Measurements from ENCODE around the gene PRTG. TPM values are rescaled to one million over a fixed set of nuclear protein-coding genes. Genes with fewer than 3 reads are reported as not detected.
A peak's percentile ranks its signal among the peaks of the same experiment; 100 is the strongest.

PRTG gene
- total RNA-seq, 1 donor from 2014 or later = 87.4 TPM

GRCh38 chr15:55628369-55628730 lies 114.6 kb downstream of the PRTG start:
- H3K27ac Mint-ChIP-seq = no peak overlapping the region
- no peak overlapping the region for H3K4me3 Mint-ChIP-seq (ENCODE audit: low read depth)
- peaks cover 30% of the 10 kb centered on the region for H3K36me3 Mint-ChIP-seq (ENCODE audit: insufficient read depth)
- H3K9me3 Mint-ChIP-seq (ENCODE audit: low read depth) = no peaks in the 10 kb centered on the region
- no peak for TF ChIP-seq CTCF (IDR thresholded peaks at IDR 0.05; ENCODE audit: unreplicated experiment)
- H3K27me3 Mint-ChIP-seq = no peaks in the 10 kb centered on the region
- H3K4me1 Mint-ChIP-seq (ENCODE audit: low read depth) = no peaks in the 10 kb centered on the region
- DNase-seq (ENCODE audit: low spot score, unreplicated experiment) = no peak

- Mint-ChIP-seq H3K9me3 (ENCODE audit: low read depth) (no peaks in the 10 kb centered on the region), H3K27me3 (no peaks in the 10 kb centered on the region), H3K36me3 (ENCODE audit: insufficient read depth) (peaks cover 32% of the 10 kb centered on the region), H3K4me1 (ENCODE audit: low read depth) (no peaks in the 10 kb centered on the region), H3K4me3 (ENCODE audit: low read depth) (no peak overlapping the region), H3K27ac (no peak overlapping the region)
- TF ChIP-seq CTCF (IDR thresholded peaks at IDR 0.05; ENCODE audit: unreplicated experiment) = no peak
- DNase-seq (ENCODE audit: low spot score, unreplicated experiment) = no peak
Measured at GRCh38 chr15:55627730-55628368, 115.1 kb downstream of the PRTG start.

- TF ChIP-seq CTCF (IDR thresholded peaks at IDR 0.05; ENCODE audit: unreplicated experiment) = no peak
- Mint-ChIP-seq H3K27ac (peak overlapping the region; percentile 39), H3K36me3 (ENCODE audit: insufficient read depth) (peaks cover 25% of the 10 kb centered on the region), H3K4me3 (ENCODE audit: low read depth) (no peak overlapping the region), H3K27me3 (no peaks in the 10 kb centered on the region), H3K4me1 (ENCODE audit: low read depth) (peaks cover 12% of the 10 kb centered on the region), H3K9me3 (ENCODE audit: low read depth) (no peaks in the 10 kb centered on the region)
- DNase-seq (ENCODE audit: low spot score, unreplicated experiment) = no peak
Measured at GRCh38 chr15:55619783-55620182, 123.2 kb downstream of the PRTG start.

GRCh38 chr15:55618387-55618786 lies 124.6 kb downstream of the PRTG start:
- no peaks in the 10 kb centered on the region for H3K27me3 Mint-ChIP-seq
- no peak for DNase-seq (ENCODE audit: low spot score, unreplicated experiment)
- peaks cover 30% of the 10 kb centered on the region for H3K36me3 Mint-ChIP-seq (ENCODE audit: insufficient read depth)
- no peak overlapping the region for H3K4me3 Mint-ChIP-seq (ENCODE audit: low read depth)
- H3K9me3 Mint-ChIP-seq (ENCODE audit: low read depth) = no peaks in the 10 kb centered on the region
- TF ChIP-seq CTCF (IDR thresholded peaks at IDR 0.05; ENCODE audit: unreplicated experiment) = no peak
- H3K4me1 Mint-ChIP-seq (ENCODE audit: low read depth) = peaks cover 12% of the 10 kb centered on the region
- H3K27ac Mint-ChIP-seq = peak overlapping the region; percentile 12

GRCh38 chr15:55615445-55615844 lies 127.5 kb downstream of the PRTG start:
- H3K27ac Mint-ChIP-seq = peak overlapping the region; percentile 57
- peaks cover 12% of the 10 kb centered on the region for H3K4me1 Mint-ChIP-seq (ENCODE audit: low read depth)
- no peak for TF ChIP-seq CTCF (IDR thresholded peaks at IDR 0.05; ENCODE audit: unreplicated experiment)
- peaks cover 2% of the 10 kb centered on the region for H3K9me3 Mint-ChIP-seq (ENCODE audit: low read depth)
- peaks cover 36% of the 10 kb centered on the region for H3K36me3 Mint-ChIP-seq (ENCODE audit: insufficient read depth)
- no peak for DNase-seq (ENCODE audit: low spot score, unreplicated experiment)
- no peak overlapping the region for H3K4me3 Mint-ChIP-seq (ENCODE audit: low read depth)
- H3K27me3 Mint-ChIP-seq = no peaks in the 10 kb centered on the region

Measured in progenitor cell of endocrine pancreas (in vitro differentiated cells).